A549 (cell line): ENCODE results near the gene FBXL13.

ENCODE experiments used
- BHLHE40 ChIP-seq: IDR thresholded peaks from 2 replicates; pipeline ENCODE4 v1.6.1; 2012; ENCODE audit warnings: low read depth, low read length, inconsistent platforms
- CHD2 ChIP-seq: fragments of 150-350 bp; IDR thresholded peaks from 2 replicates; pipeline ENCODE4 v1.6.1; 2014; ENCODE audit warnings: low read length; ENCODE audit not compliant: partially characterized antibody
- EP300 ChIP-seq, 2 experiments: fragments of >200 bp; sonication (Bioruptor Twin); formaldehyde crosslinking; IDR thresholded peaks; 2 replicates in 1 of 2; 3 replicates in 1 of 2; pipeline ENCODE4 v1.6.1; 2016 to 2017
- ESRRA ChIP-seq: fragments of 150-350 bp; IDR thresholded peaks from 2 replicates; pipeline ENCODE4 v1.6.1; 2014; ENCODE audit warnings: mild to moderate bottlenecking, low read length, borderline replicate concordance
- FOSB ChIP-seq: fragments of 250-450 bp; sonication (Bioruptor Pico); IDR thresholded peaks from 2 replicates; pipeline ENCODE4 v1.5.0; 2020; ENCODE audit warnings: mild to moderate bottlenecking, moderate library complexity
- JUN ChIP-seq, 2 experiments: fragments of >200 bp; sonication (Bioruptor Twin); formaldehyde crosslinking; IDR thresholded peaks; 2 replicates in 1 of 2; 3 replicates in 1 of 2; pipeline ENCODE4 v1.6.1; 2016 to 2017
- JUNB ChIP-seq: fragments of >200 bp; sonication (Bioruptor Twin); formaldehyde crosslinking; IDR thresholded peaks from 2 replicates; pipeline ENCODE4 v1.6.1; 2016
- PHF8 ChIP-seq: fragments of 200-600 bp; sonication (generic); IDR thresholded peaks from 2 replicates; pipeline ENCODE4 v1.6.1; 2016; ENCODE audit warnings: low read depth, mild to moderate bottlenecking, antibody characterized with exemption, moderate library complexity, borderline replicate concordance
- POLR2A ChIP-seq: IDR thresholded peaks from 2 replicates; pipeline ENCODE4 v1.6.1; 2012; ENCODE audit warnings: mild to moderate bottlenecking, low read length
- RAD21 ChIP-seq, 2 experiments: fragments of >200 bp in 1 of 2; sonication (Bioruptor Twin) in 1 of 2; formaldehyde crosslinking in 1 of 2; IDR thresholded peaks in 1 of 2; conservative IDR thresholded peaks in 1 of 2; 2 replicates in 1 of 2; 3 replicates in 1 of 2; pipeline ENCODE4 v1.6.1; 2012 to 2018; ENCODE audit warnings: inconsistent platforms in 1 of 2
- RCOR1 ChIP-seq: fragments of 150-350 bp; IDR thresholded peaks from 2 replicates; pipeline ENCODE4 v1.6.1; 2014; ENCODE audit warnings: antibody characterized with exemption, low read length, low read depth
- SREBF2 ChIP-seq: fragments of 450-650 bp; IDR thresholded peaks from 2 replicates; pipeline ENCODE4 v1.6.1; 2014; ENCODE audit warnings: mild to moderate bottlenecking, moderate library complexity
- TF ChIP-seq, protein P1 (sequence below): fragments of >200 bp; sonication (Bioruptor Twin); formaldehyde crosslinking; IDR thresholded peaks from 3 replicates; pipeline ENCODE4 v1.5.1; 2016
- TF ChIP-seq, protein P2 (sequence below): IDR thresholded peaks from 2 replicates; pipeline ENCODE4 v1.6.1; 2012

DNA sequence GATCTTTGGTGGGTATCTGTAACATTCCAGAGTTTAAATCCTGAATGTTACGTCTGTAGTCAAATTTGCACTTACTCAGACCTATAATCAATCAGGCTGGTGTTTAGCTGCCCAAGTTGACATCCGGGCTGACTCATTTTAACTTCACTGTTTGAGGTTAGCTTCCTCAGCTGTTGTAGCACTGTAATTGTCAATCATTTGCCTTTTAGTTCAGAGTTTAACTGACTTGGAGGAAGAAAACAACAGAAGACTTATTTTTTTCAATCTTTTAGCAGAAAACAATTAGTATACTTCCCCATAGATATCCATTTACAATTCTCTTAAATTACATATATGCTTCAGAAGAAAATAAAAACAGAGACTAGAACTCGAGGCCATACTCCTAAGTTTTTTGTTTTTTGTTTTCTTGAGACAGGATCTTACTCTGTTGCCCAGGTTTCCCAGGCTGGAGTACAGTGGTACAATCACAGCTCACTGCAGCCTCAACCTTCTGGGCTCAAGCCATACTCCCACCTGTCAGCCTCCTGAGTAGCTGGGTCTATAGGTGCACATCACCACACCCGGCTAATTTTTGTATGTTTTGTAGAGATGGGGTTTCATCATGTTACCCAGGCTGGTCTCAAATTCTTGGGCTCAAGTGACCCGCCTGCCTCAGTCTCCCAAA is 200.3 kb downstream of the FBXL13 start:
- TF ChIP-seq RCOR1 (no peak), PHF8 (no peak), CHD2 (no peak), ESRRA (no peak), RAD21 (conservative IDR thresholded peaks at IDR 0.05 in 1 of 2, IDR thresholded peaks at IDR 0.05 in 1 of 2) (peak in 1 of 2 experiments; percentile 8; a peak in 1 of 5 replicates), EP300 (IDR thresholded peaks at IDR 0.05) (peak in 1 of 2 experiments; percentile 33; a peak in 2 of 5 replicates), FOSB (CRISPR knock-in tag) (peak; percentile 40; the same call in 1 of the 2 replicates), SREBF2 (no peak), POLR2A (no peak), JUNB (peak; percentile 75), BHLHE40 (no peak), JUN (IDR thresholded peaks at IDR 0.05) (peak in 1 of 2 experiments; percentile 45; a peak in 1 of 5 replicates)
- TF ChIP-seq, protein P1, sequence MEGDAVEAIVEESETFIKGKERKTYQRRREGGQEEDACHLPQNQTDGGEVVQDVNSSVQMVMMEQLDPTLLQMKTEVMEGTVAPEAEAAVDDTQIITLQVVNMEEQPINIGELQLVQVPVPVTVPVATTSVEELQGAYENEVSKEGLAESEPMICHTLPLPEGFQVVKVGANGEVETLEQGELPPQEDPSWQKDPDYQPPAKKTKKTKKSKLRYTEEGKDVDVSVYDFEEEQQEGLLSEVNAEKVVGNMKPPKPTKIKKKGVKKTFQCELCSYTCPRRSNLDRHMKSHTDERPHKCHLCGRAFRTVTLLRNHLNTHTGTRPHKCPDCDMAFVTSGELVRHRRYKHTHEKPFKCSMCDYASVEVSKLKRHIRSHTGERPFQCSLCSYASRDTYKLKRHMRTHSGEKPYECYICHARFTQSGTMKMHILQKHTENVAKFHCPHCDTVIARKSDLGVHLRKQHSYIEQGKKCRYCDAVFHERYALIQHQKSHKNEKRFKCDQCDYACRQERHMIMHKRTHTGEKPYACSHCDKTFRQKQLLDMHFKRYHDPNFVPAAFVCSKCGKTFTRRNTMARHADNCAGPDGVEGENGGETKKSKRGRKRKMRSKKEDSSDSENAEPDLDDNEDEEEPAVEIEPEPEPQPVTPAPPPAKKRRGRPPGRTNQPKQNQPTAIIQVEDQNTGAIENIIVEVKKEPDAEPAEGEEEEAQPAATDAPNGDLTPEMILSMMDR = no peak
- TF ChIP-seq, protein P2, sequence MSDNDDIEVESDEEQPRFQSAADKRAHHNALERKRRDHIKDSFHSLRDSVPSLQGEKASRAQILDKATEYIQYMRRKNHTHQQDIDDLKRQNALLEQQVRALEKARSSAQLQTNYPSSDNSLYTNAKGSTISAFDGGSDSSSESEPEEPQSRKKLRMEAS = peak; percentile 41; the same call in 1 of the 2 replicates
